ENCODE measurements around the gene ATRN. TPM values are rescaled to one million over a fixed set of nuclear protein-coding genes. Genes with fewer than 3 reads are reported as not detected.

ATRN gene
- total and polyA plus RNA-seq, 2 experiments from 2014 or later: 14.7 to 71.1 TPM

DNA sequence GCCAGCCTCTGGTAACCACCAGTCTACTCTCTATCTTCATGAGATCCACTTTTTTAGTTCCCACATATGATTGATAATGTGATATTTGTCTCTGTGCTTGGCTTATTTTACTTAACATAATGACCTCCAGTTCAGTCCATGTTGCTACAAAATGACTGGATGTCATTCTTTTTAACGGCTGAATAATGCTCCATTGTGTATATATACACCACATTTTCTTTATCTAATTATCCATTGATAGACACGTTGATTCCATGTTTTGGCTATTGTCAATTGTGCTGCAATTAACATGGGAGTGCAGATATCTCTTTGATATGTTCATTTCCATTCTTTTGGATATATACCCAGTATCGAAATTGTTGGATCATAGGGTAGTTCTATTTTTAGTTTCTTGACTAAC is 89.3 kb downstream of the ATRN start:
- DNase-seq (ENCODE audit: low spot score): no peak
- 97% methylated on average over 3 of the region's 3 CpGs for WGBS (ENCODE audit: low lambda C conversion rate, missing lambda C conversion rate)
- H3K27ac ChIP-seq: no peak overlapping the region
- H2AFZ ChIP-seq: no peak overlapping the region
- H3K79me2 ChIP-seq: peaks cover 2% of the 10 kb centered on the region
- H3K36me3 ChIP-seq (replicated peaks; ENCODE audit: insufficient read depth, low read depth): no peaks in the 10 kb centered on the region
- no peaks in the 10 kb centered on the region for H3K4me1 ChIP-seq (ENCODE audit: insufficient read depth)
- TF ChIP-seq, protein P1, sequence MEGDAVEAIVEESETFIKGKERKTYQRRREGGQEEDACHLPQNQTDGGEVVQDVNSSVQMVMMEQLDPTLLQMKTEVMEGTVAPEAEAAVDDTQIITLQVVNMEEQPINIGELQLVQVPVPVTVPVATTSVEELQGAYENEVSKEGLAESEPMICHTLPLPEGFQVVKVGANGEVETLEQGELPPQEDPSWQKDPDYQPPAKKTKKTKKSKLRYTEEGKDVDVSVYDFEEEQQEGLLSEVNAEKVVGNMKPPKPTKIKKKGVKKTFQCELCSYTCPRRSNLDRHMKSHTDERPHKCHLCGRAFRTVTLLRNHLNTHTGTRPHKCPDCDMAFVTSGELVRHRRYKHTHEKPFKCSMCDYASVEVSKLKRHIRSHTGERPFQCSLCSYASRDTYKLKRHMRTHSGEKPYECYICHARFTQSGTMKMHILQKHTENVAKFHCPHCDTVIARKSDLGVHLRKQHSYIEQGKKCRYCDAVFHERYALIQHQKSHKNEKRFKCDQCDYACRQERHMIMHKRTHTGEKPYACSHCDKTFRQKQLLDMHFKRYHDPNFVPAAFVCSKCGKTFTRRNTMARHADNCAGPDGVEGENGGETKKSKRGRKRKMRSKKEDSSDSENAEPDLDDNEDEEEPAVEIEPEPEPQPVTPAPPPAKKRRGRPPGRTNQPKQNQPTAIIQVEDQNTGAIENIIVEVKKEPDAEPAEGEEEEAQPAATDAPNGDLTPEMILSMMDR (IDR thresholded peaks at IDR 0.05; ENCODE audit: poor library complexity): no peak
- no peak for TF ChIP-seq EZH2phosphoT487 (IDR thresholded peaks at IDR 0.05; ENCODE audit: low read depth, severe bottlenecking, unreplicated experiment)
- TF ChIP-seq EZH2 (IDR thresholded peaks at IDR 0.05; ENCODE audit: borderline replicate concordance): no peak
- no peaks in the 10 kb centered on the region for H3K9me3 ChIP-seq (ENCODE audit: low read depth)
- H3K4me2 ChIP-seq: no peak overlapping the region
- H4K20me1 ChIP-seq (ENCODE audit: insufficient read depth, poor library complexity, severe bottlenecking): no peaks in the 10 kb centered on the region
- H3K27me3 ChIP-seq: no peaks in the 10 kb centered on the region
- no peak overlapping the region for H3K4me3 ChIP-seq
- H3K9me2 ChIP-seq (replicated peaks; ENCODE audit: insufficient read depth): no peaks in the 10 kb centered on the region

DNA sequence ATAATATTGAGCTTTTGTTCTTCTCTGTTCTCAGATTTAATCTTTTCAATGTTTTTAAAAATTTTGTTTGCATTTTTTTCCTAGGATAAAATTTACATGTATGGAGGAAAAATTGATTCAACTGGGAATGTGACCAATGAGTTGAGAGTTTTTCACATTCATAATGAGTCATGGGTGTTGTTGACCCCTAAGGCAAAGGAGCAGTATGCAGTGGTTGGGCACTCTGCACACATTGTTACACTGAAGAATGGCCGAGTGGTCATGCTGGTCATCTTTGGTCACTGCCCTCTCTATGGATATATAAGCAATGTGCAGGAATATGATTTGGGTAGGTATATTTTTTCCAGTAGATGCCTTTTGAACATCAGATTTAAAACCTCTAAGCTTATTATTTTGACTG is 89.8 kb downstream of the ATRN start:
- H3K9me3 ChIP-seq (ENCODE audit: low read depth): no peaks in the 10 kb centered on the region

DNA sequence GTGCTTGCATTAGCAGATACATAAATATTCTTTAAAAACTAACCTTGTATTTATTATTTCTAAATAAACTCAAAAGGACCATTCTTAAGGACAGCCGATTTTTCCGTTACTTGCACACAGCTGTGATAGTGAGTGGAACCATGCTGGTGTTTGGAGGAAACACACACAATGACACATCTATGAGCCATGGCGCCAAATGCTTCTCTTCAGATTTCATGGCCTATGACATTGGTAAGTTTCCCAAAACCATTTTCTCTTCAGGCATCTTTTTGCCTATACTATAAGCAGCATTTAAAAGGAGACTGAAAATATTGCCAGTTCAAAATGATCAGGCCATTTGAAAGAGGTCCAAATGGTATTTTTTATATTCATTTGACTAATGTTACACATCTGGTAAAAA is 92.3 kb downstream of the ATRN start:
- WGBS (ENCODE audit: low lambda C conversion rate, missing lambda C conversion rate): 97% methylated on average over 3 of the region's 3 CpGs

More for the DNA sequence above, 89.8 kb downstream of the ATRN start:
- Histone ChIP-seq H3K4me3 (no peak overlapping the region), H3K27ac (no peak overlapping the region), H3K79me2 (peaks cover 2% of the 10 kb centered on the region), H3K27me3 (no peaks in the 10 kb centered on the region), H3K4me1 (ENCODE audit: insufficient read depth) (no peaks in the 10 kb centered on the region), H3K36me3 (replicated peaks; ENCODE audit: insufficient read depth, low read depth) (no peaks in the 10 kb centered on the region), H2AFZ (no peak overlapping the region), H3K4me2 (no peak overlapping the region), H4K20me1 (ENCODE audit: insufficient read depth, poor library complexity, severe bottlenecking) (no peaks in the 10 kb centered on the region), H3K9me2 (replicated peaks; ENCODE audit: insufficient read depth) (no peaks in the 10 kb centered on the region)
- DNase-seq (ENCODE audit: low spot score): no peak
- TF ChIP-seq, protein P1 (IDR thresholded peaks at IDR 0.05; ENCODE audit: poor library complexity): no peak
- TF ChIP-seq EZH2 (IDR thresholded peaks at IDR 0.05; ENCODE audit: borderline replicate concordance): no peak
- TF ChIP-seq EZH2phosphoT487 (IDR thresholded peaks at IDR 0.05; ENCODE audit: low read depth, severe bottlenecking, unreplicated experiment): no peak
- 96% methylated on average over 1 of the region's 1 CpG for WGBS (ENCODE audit: low lambda C conversion rate, missing lambda C conversion rate)

More for the DNA sequence above, 92.3 kb downstream of the ATRN start:
- H3K36me3 ChIP-seq (replicated peaks; ENCODE audit: insufficient read depth, low read depth): no peaks in the 10 kb centered on the region
- H3K9me3 ChIP-seq (ENCODE audit: low read depth): no peaks in the 10 kb centered on the region
- H3K79me2 ChIP-seq: no peaks in the 10 kb centered on the region
- no peaks in the 10 kb centered on the region for H3K9me2 ChIP-seq (replicated peaks; ENCODE audit: insufficient read depth)
- H3K4me1 ChIP-seq (ENCODE audit: insufficient read depth): no peaks in the 10 kb centered on the region
- TF ChIP-seq EZH2phosphoT487 (IDR thresholded peaks at IDR 0.05; ENCODE audit: low read depth, severe bottlenecking, unreplicated experiment): no peak
- no peak for TF ChIP-seq EZH2 (IDR thresholded peaks at IDR 0.05; ENCODE audit: borderline replicate concordance)
- TF ChIP-seq, protein P1 (IDR thresholded peaks at IDR 0.05; ENCODE audit: poor library complexity): no peak
- H3K4me2 ChIP-seq: no peak overlapping the region
- DNase-seq (ENCODE audit: low spot score): no peak
- H2AFZ ChIP-seq: no peak overlapping the region
- H3K27me3 ChIP-seq: no peaks in the 10 kb centered on the region
- H3K4me3 ChIP-seq: no peak overlapping the region
- H3K27ac ChIP-seq: no peak overlapping the region
- no peaks in the 10 kb centered on the region for H4K20me1 ChIP-seq (ENCODE audit: insufficient read depth, poor library complexity, severe bottlenecking)

Measured in hepatocyte (in vitro differentiated cells).